Trophoblast cell (in vitro differentiated cells and primary cell): ENCODE measurements around the gene NIPBL.

Source experiments
- DNase-seq, 2 donors: peaks; one replicate each; pipeline ENCODE4 v3.0.0-alpha.2; 2016
- H2AFZ ChIP-seq: 2 replicates; pipeline ENCODE4 v1.6.1; 2013; ENCODE audit warnings: low read length, moderate library complexity, mild to moderate bottlenecking; ENCODE audit not compliant: insufficient read depth, poor library complexity
- H2AK5ac ChIP-seq: 2 replicates; pipeline ENCODE4 v1.6.1; 2013; ENCODE audit warnings: mild to moderate bottlenecking, low read length
- H2BK120ac ChIP-seq: 2 replicates; pipeline ENCODE4 v1.6.1; 2013; ENCODE audit warnings: low read length, mild to moderate bottlenecking, moderate library complexity; ENCODE audit not compliant: insufficient read depth, poor library complexity
- H2BK12ac ChIP-seq: 2 replicates; pipeline ENCODE4 v1.6.1; 2013; ENCODE audit warnings: mild to moderate bottlenecking, low read length, moderate library complexity
- H2BK5ac ChIP-seq: 2 replicates; pipeline ENCODE4 v1.6.1; 2013; ENCODE audit warnings: low read length, low read depth, moderate library complexity, mild to moderate bottlenecking; ENCODE audit not compliant: poor library complexity
- H3K14ac ChIP-seq: 2 replicates; pipeline ENCODE4 v1.6.1; 2013; ENCODE audit warnings: mild to moderate bottlenecking, low read length
- H3K18ac ChIP-seq: 2 replicates; pipeline ENCODE4 v1.6.1; 2013; ENCODE audit warnings: mild to moderate bottlenecking, low read length
- H3K23ac ChIP-seq: 2 replicates; pipeline ENCODE4 v1.6.1; 2013; ENCODE audit warnings: low read length
- H3K27ac ChIP-seq: 2 replicates; pipeline ENCODE4 v1.5.1; 2013; ENCODE audit warnings: low read depth, mild to moderate bottlenecking, inconsistent platforms, low read length, moderate library complexity
- H3K27me3 ChIP-seq: 2 replicates; pipeline ENCODE4 v1.6.1; 2013; ENCODE audit warnings: inconsistent platforms, mild to moderate bottlenecking, low read length, moderate library complexity; ENCODE audit not compliant: insufficient read depth
- H3K36me3 ChIP-seq, 2 experiments: 1 replicate in 1 of 2; 2 replicates in 1 of 2; pipeline ENCODE4 v1.6.1; 2013; ENCODE audit warnings: low read length in 2 of 2, mild to moderate bottlenecking in 2 of 2, moderate library complexity in 1 of 2; ENCODE audit not compliant: insufficient read depth in 2 of 2, control insufficient read depth in 1 of 2
- H3K4ac ChIP-seq: 2 replicates; pipeline ENCODE4 v1.6.1; 2013; ENCODE audit warnings: low read depth, mild to moderate bottlenecking, low read length, moderate library complexity
- H3K4me1 ChIP-seq, 2 experiments: 1 replicate in 1 of 2; 2 replicates in 1 of 2; pipeline ENCODE4 v1.6.1; 2013; ENCODE audit warnings: low read length in 2 of 2, mild to moderate bottlenecking in 2 of 2, moderate library complexity in 1 of 2; ENCODE audit not compliant: insufficient read depth in 2 of 2, control insufficient read depth in 1 of 2
- H3K4me2 ChIP-seq: 2 replicates; pipeline ENCODE4 v1.6.1; 2013; ENCODE audit warnings: inconsistent platforms, mild to moderate bottlenecking, low read length, moderate library complexity
- H3K4me3 ChIP-seq: 2 replicates; pipeline ENCODE4 v1.5.1; 2013; ENCODE audit warnings: mild to moderate bottlenecking, low read depth, low read length, inconsistent platforms
- H3K79me1 ChIP-seq: one replicate; pipeline ENCODE4 v1.6.1; 2013; ENCODE audit warnings: low read length
- H3K79me2 ChIP-seq: 2 replicates; pipeline ENCODE4 v1.6.1; 2013; ENCODE audit warnings: low read length, mild to moderate bottlenecking; ENCODE audit not compliant: control insufficient read depth, insufficient read depth, poor library complexity
- H3K9ac ChIP-seq: 2 replicates; pipeline ENCODE4 v1.6.1; 2013; ENCODE audit warnings: mild to moderate bottlenecking, low read length
- H3K9me3 ChIP-seq: 2 replicates; pipeline ENCODE4 v1.6.1; 2013; ENCODE audit warnings: low read depth, mild to moderate bottlenecking, control low read depth, inconsistent platforms, low read length; ENCODE audit not compliant: insufficient read depth
- H4K12ac ChIP-seq: 2 replicates; pipeline ENCODE4 v1.6.1; 2013; ENCODE audit warnings: low read depth, mild to moderate bottlenecking, low read length, moderate library complexity
- H4K8ac ChIP-seq: 2 replicates; pipeline ENCODE4 v1.6.1; 2013; ENCODE audit warnings: low read depth, mild to moderate bottlenecking, low read length, moderate library complexity
- H4K91ac ChIP-seq: one replicate; pipeline ENCODE4 v1.6.1; 2013; ENCODE audit warnings: low read depth, mild to moderate bottlenecking, low read length, moderate library complexity
- WGBS: extraction: QIAGEN DNeasy Blood & Tissue Kit; methylation state at CpG from one replicate; pipeline ENCODE4 v1.1.7; 2013; ENCODE audit warnings: missing lambda C conversion rate; ENCODE audit not compliant: insufficient read length, insufficient coverage; ENCODE audit errors: extremely low coverage; 5-methylcytosine and 5-hydroxymethylcytosine counted together

Gene NIPBL

GRCh38 chr5:36886791-36887190, 10.2 kb downstream of the NIPBL start:
- H4K12ac ChIP-seq = no peak overlapping the region
- H2AK5ac ChIP-seq = no peak overlapping the region
- H3K4me3 ChIP-seq = no peak overlapping the region
- no peak overlapping the region for H3K4ac ChIP-seq
- H2BK12ac ChIP-seq = no peak overlapping the region
- H3K14ac ChIP-seq = no peak overlapping the region
- peaks cover 6% of the 10 kb centered on the region for H3K79me2 ChIP-seq
- H3K4me2 ChIP-seq = no peak overlapping the region
- no peaks in the 10 kb centered on the region for H3K4me1 ChIP-seq
- H3K27ac ChIP-seq = no peak overlapping the region
- H4K8ac ChIP-seq = no peak overlapping the region
- H4K91ac ChIP-seq = no peak overlapping the region
- no CpG with 5 or more reads among the region's 3 CpGs for WGBS
- H3K9ac ChIP-seq = no peak overlapping the region
- no peak overlapping the region for H2AFZ ChIP-seq
- no peak overlapping the region for H3K23ac ChIP-seq
- H2BK5ac ChIP-seq = no peak overlapping the region
- no peaks in the 10 kb centered on the region for H3K79me1 ChIP-seq
- no peak overlapping the region for H3K18ac ChIP-seq
- no peak overlapping the region for H2BK120ac ChIP-seq
- no peak for DNase-seq
- peaks cover 6 to 11% of the 10 kb centered on the region in 2 experiments for H3K36me3 ChIP-seq
- no peaks in the 10 kb centered on the region for H3K27me3 ChIP-seq
- H3K9me3 ChIP-seq = no peaks in the 10 kb centered on the region

GRCh38 chr5:36887532-36887931, 11.0 kb downstream of the NIPBL start:
- no peaks in the 10 kb centered on the region for H3K27me3 ChIP-seq
- no peak overlapping the region for H4K8ac ChIP-seq
- no peak overlapping the region for H2AK5ac ChIP-seq
- H3K4ac ChIP-seq = no peak overlapping the region
- H3K4me1 ChIP-seq = no peaks in the 10 kb centered on the region
- H2BK5ac ChIP-seq = no peak overlapping the region
- no peaks in the 10 kb centered on the region for H3K79me1 ChIP-seq
- no peak overlapping the region for H2AFZ ChIP-seq
- no peak overlapping the region for H3K18ac ChIP-seq
- H4K91ac ChIP-seq = no peak overlapping the region
- no peak overlapping the region for H3K4me2 ChIP-seq
- no peak overlapping the region for H3K4me3 ChIP-seq
- no peak for DNase-seq
- H3K9ac ChIP-seq = no peak overlapping the region
- no peaks in the 10 kb centered on the region for H3K9me3 ChIP-seq
- no peak overlapping the region for H2BK120ac ChIP-seq
- peaks cover 6% of the 10 kb centered on the region for H3K79me2 ChIP-seq
- no peak overlapping the region for H4K12ac ChIP-seq
- no peak overlapping the region for H3K23ac ChIP-seq
- peaks cover 6 to 11% of the 10 kb centered on the region in 2 experiments for H3K36me3 ChIP-seq
- no peak overlapping the region for H3K27ac ChIP-seq
- no peak overlapping the region for H2BK12ac ChIP-seq
- no peak overlapping the region for H3K14ac ChIP-seq

GRCh38 chr5:36888303-36888702, 11.7 kb downstream of the NIPBL start:
- Histone ChIP-seq H3K4me3 (no peak overlapping the region), H3K14ac (no peak overlapping the region), H3K9ac (no peak overlapping the region), H2BK5ac (no peak overlapping the region), H2BK12ac (no peak overlapping the region), H3K9me3 (no peaks in the 10 kb centered on the region), H3K27me3 (no peaks in the 10 kb centered on the region), H3K27ac (no peak overlapping the region), H2AFZ (no peak overlapping the region), H3K4me2 (no peak overlapping the region), H3K23ac (no peak overlapping the region), H4K12ac (no peak overlapping the region), H3K4me1 (no peaks in the 10 kb centered on the region), H3K79me1 (no peaks in the 10 kb centered on the region), H4K8ac (no peak overlapping the region), H3K4ac (no peak overlapping the region), H4K91ac (no peak overlapping the region), H2AK5ac (no peak overlapping the region), H2BK120ac (no peak overlapping the region), H3K79me2 (peaks cover 6% of the 10 kb centered on the region), H3K36me3 (peaks cover 6 to 11% of the 10 kb centered on the region in 2 experiments), H3K18ac (no peak overlapping the region)
- no peak for DNase-seq

- Histone ChIP-seq H3K14ac (no peak overlapping the region), H3K79me2 (peaks cover 6% of the 10 kb centered on the region), H3K23ac (no peak overlapping the region), H2AK5ac (no peak overlapping the region), H3K9ac (no peak overlapping the region), H2BK120ac (no peak overlapping the region), H2BK5ac (no peak overlapping the region), H3K18ac (no peak overlapping the region), H3K4me2 (no peak overlapping the region), H3K27ac (no peak overlapping the region), H3K9me3 (no peaks in the 10 kb centered on the region), H2AFZ (no peak overlapping the region), H4K12ac (no peak overlapping the region), H2BK12ac (no peak overlapping the region), H3K4ac (no peak overlapping the region), H3K27me3 (no peaks in the 10 kb centered on the region), H3K4me3 (no peak overlapping the region), H3K79me1 (no peaks in the 10 kb centered on the region), H3K36me3 (peaks cover 6 to 11% of the 10 kb centered on the region in 2 experiments), H4K8ac (no peak overlapping the region), H3K4me1 (no peaks in the 10 kb centered on the region), H4K91ac (no peak overlapping the region)
- no peak for DNase-seq
- no CpG with 5 or more reads among the region's 1 CpG for WGBS
These were observed 12.7 kb downstream of the NIPBL start for GRCh38 chr5:36889264-36889663.

- no peak overlapping the region for H3K14ac ChIP-seq
- H3K23ac ChIP-seq = no peak overlapping the region
- no peak overlapping the region for H3K4ac ChIP-seq
- no peak overlapping the region for H2BK5ac ChIP-seq
- H3K79me2 ChIP-seq = no peaks in the 10 kb centered on the region
- H2BK12ac ChIP-seq = no peak overlapping the region
- H3K9ac ChIP-seq = no peak overlapping the region
- no peak overlapping the region for H4K12ac ChIP-seq
- no peak overlapping the region for H3K4me2 ChIP-seq
- no peak overlapping the region for H4K91ac ChIP-seq
- no peaks in the 10 kb centered on the region for H3K4me1 ChIP-seq
- no peak overlapping the region for H3K4me3 ChIP-seq
- H3K9me3 ChIP-seq = no peaks in the 10 kb centered on the region
- H3K27me3 ChIP-seq = no peaks in the 10 kb centered on the region
- H2BK120ac ChIP-seq = no peak overlapping the region
- WGBS = no CpG with 5 or more reads among the region's 1 CpG
- H2AK5ac ChIP-seq = no peak overlapping the region
- no peaks in the 10 kb centered on the region for H3K79me1 ChIP-seq
- no peak overlapping the region for H2AFZ ChIP-seq
- H3K36me3 ChIP-seq = no peaks in the 10 kb centered on the region
- no peak overlapping the region for H3K27ac ChIP-seq
- H3K18ac ChIP-seq = no peak overlapping the region
- H4K8ac ChIP-seq = no peak overlapping the region
- DNase-seq = no peak
These were observed 14.7 kb downstream of the NIPBL start for GRCh38 chr5:36891266-36891665.
